ENCODE measurements around the gene ANKRD63. TPM values are rescaled to one million over a fixed set of nuclear protein-coding genes. Genes with fewer than 3 reads are reported as not detected.

The ANKRD63 gene
- total and polyA plus RNA-seq, 2 donors (not counting 1 experiment from before 2014, with no cell fraction given) = 0.25 TPM; not detected in 1

- no peaks in the 10 kb centered on the region for H3K9me3 Mint-ChIP-seq (ENCODE audit: insufficient read depth)
- POLR2A ChIA-PET = no interaction called here
- Histone ChIP-seq H3K4me1 (ENCODE audit: control insufficient read depth in 2 of 2, insufficient read depth in 2 of 2, low read length in 2 of 2) (no peaks in the 10 kb centered on the region), H3K27me3 (replicated peaks in 1 of 4; ENCODE audit: control extremely low read depth in 1 of 4, control insufficient read depth in 3 of 4, insufficient read depth in 4 of 4, low read length in 3 of 4) (no peaks in the 10 kb centered on the region), H3K4me3 (ENCODE audit: control extremely low read depth in 1 of 5, extremely low read depth in 1 of 5, insufficient read depth in 1 of 5, low read depth in 2 of 5, low read length in 4 of 5) (no peak overlapping the region), H3K27ac (ENCODE audit: low read length in 2 of 2) (no peak overlapping the region), H3K36me3 (replicated peaks in 1 of 2; ENCODE audit: control extremely low read depth in 1 of 2, control insufficient read depth in 1 of 2, extremely low read depth in 1 of 2, insufficient read depth in 2 of 2, low read length in 1 of 2) (no peaks in the 10 kb centered on the region), H3K79me2 (ENCODE audit: control insufficient read depth, insufficient read depth, low read length) (no peaks in the 10 kb centered on the region), H3K9me3 (ENCODE audit: control extremely low read depth in 1 of 3, control insufficient read depth in 2 of 3, insufficient read depth in 1 of 3, low read length in 2 of 3) (no peaks in the 10 kb centered on the region), H3K4me2 (replicated peaks; ENCODE audit: low read depth, low read length, poor library complexity, severe bottlenecking) (no peak overlapping the region), H2AFZ (ENCODE audit: insufficient read depth, low read depth, low read length, poor library complexity, severe bottlenecking) (no peak overlapping the region), H3K9ac (ENCODE audit: low read length) (no peak overlapping the region), H4K20me1 (ENCODE audit: control insufficient read depth, insufficient read depth, low read length, poor library complexity, severe bottlenecking) (no peaks in the 10 kb centered on the region)
- H3K27ac Mint-ChIP-seq = no peak overlapping the region
- no peaks in the 10 kb centered on the region for H3K27me3 Mint-ChIP-seq
- intact Hi-C loops (cut with micrococcal nuclease) = no loop called here
- TF ChIP-seq EZH2 (IDR thresholded peaks at IDR 0.05; ENCODE audit: borderline replicate concordance, insufficient read depth, low read depth, low read length, poor library complexity, severe bottlenecking) (no peak), CTCF (IDR thresholded peaks at IDR 0.05) (no peak)
- DNase-seq = no peak
- no peak overlapping the region for H3K4me3 Mint-ChIP-seq
- WGBS (ENCODE audit: insufficient coverage) = 93% methylated on average over 13 of the region's 16 CpGs
- CTCF ChIA-PET = interaction anchor here (0.8 to 5.4 kb wide), 6 partner anchors 9 to 73 kb away, joined by 3 to 31 read pairs (median 4); no protein-coding TSS in a partner anchor
- H3K4me1 Mint-ChIP-seq = no peaks in the 10 kb centered on the region
- no peak for ATAC-seq (ENCODE audit: low read depth)
These were observed 18.3 kb downstream of the ANKRD63 start for GRCh38 chr15:40264321-40265153.

Data from B cell (primary cell).